GM20431 (cell line): ENCODE results near the gene CLCC1.
"Not testable (repeated sequence)": the region's sequence is repeated elsewhere in the genome, so short reads cannot be mapped to it uniquely, and the experiment has no call there.

ENCODE experiments used
- in situ Hi-C: fragments of 300-500 bp; cut with MseI, MboI; formaldehyde crosslinking; loops from one replicate; pipeline ENCODE4 v1.15.0; 2020; ENCODE audit warnings: low sequenced_read_pairs; ENCODE audit not compliant: unreplicated experiment

Gene CLCC1

DNA sequence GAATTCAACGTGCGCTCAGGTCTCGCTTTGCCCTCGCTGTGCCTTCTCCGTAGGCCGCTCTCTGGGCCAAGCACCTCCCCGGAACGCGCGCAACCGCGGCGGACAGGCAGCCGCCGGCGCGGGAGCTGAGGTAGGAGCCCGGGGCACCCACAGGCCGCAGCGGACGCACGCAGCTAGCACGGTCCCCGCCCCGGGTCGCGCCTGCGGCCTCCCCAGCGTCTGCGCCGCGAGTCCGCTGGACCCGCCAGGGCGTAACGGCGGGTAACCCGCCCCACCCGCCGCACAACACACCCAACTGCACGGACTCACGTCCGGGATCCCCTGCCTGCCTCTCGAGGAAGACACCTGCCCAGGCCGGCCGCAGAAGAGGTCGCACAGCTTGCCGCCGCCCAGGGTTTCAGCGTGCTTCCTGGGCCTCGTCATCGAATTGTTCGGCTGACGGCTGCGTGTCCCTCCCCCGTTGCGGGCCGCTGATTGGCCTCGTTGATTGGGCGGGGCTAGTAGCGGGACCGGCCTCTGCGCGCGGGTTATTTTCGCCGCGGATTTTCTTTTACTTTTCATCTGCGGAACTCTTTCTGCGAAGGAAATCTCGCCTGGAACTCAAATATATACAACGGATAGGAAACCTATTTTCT lies at the start of gene CLCC1:
TSS of gene CLCC1 (minus strand) at position 433 of the 635 bp plus-strand sequence. CDS start 13,047 bp downstream, outside the sequence.
- in situ Hi-C loops = no loop called here

GRCh38 chr1:109011335-109011734 lies 48.1 kb upstream of the CLCC1 start:
- in situ Hi-C loops = no loop called here

- in situ Hi-C loops = not testable (repeated sequence)
Observed at GRCh38 chr1:108996622-108997021, 33.3 kb upstream of the CLCC1 start.

- in situ Hi-C loops = no loop called here
Observed at GRCh38 chr1:108983114-108983513, 19.8 kb upstream of the CLCC1 start.

- in situ Hi-C loops = no loop called here
Observed at GRCh38 chr1:108976658-108977057, 13.4 kb upstream of the CLCC1 start.

- in situ Hi-C loops = no loop called here
Observed at GRCh38 chr1:108972951-108973350, 9.7 kb upstream of the CLCC1 start.

- in situ Hi-C loops = no loop called here
Observed at GRCh38 chr1:108969346-108969745, 6.1 kb upstream of the CLCC1 start.

DNA sequence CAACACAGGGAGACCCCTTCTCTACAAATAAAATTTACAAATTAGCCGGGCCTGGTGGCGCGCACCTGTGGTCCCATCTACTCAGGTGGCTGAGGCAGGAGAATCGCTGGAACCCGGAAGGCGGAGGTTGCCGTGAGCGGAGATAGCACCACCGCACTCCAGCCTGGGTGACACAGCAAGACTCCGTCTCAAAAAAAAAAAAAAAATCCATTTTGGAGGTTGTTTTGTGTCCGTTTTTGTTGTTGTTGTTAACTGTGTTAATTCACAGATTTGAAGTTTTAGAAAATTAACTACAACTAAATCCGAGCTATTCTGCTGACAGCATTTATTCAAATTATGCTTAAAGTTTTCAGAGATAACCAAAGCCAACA lies 618 bp downstream of the CLCC1 start:
- in situ Hi-C loops = no loop called here

DNA sequence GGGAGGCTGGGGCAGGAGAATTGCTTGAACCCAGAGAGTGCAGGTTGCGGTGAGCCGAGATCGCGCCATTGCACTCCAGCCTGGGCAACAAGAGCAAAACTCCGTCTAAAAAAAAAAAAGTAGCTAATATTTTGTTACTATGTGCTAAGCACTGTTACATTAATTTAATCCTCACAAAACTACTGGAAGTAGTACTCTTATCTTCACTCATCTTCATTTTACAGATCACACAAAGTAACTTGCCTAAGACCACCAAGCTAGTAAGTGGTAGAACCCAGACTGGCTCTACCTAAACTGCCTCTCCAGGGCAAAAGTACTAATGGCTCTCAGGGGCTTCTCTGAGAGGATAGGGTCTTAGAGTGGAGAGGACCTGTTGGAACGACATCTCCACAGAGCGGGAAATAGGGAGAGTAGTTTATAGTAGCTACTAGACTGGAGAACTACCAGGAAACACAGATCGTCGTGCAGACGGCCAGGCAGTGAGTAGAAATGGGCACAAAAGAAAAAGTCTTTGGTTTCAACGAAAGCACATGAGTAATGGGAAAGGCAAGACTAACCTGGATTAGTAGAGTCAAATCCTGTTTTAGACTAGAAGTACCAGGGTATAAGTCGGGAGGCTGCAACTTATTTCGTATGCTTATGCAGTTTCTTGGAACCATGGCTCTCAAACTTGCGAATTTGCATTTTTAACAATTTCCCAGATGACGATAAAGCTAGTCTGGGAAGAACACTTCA lies 1.4 kb downstream of the CLCC1 start:
- in situ Hi-C loops = no loop called here

GRCh38 chr1:108961198-108961597 lies 2.1 kb downstream of the CLCC1 start:
- in situ Hi-C loops = no loop called here

DNA sequence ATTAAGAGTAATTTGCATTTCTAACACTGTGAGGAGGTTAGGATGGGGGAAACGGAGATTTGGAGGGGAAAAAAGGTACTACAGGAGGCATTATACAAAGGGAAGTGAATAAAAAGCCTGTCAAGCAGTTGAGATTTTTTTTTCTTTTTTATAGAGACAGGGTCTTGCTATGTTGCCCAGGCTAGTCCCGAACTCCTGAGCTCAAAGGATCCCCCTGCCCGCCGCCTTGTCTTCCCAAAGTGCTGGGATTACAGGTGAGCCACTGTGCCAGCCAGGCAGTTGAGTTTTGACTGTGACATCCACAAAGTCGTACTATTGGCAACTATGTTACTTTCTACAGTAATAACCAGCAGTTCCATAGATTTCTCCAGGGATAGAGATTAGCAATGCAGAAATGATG lies 2.6 kb downstream of the CLCC1 start:
- in situ Hi-C loops = no loop called here

- in situ Hi-C loops = no loop called here
Observed at GRCh38 chr1:108957888-108958287, 5.4 kb downstream of the CLCC1 start.

- in situ Hi-C loops = no loop called here
Observed at GRCh38 chr1:108955881-108956280, 7.4 kb downstream of the CLCC1 start.

- in situ Hi-C loops = no loop called here
Observed at GRCh38 chr1:108955111-108955510, 8.2 kb downstream of the CLCC1 start.

- in situ Hi-C loops = no loop called here
Observed at GRCh38 chr1:108953452-108953851, 9.8 kb downstream of the CLCC1 start.

DNA sequence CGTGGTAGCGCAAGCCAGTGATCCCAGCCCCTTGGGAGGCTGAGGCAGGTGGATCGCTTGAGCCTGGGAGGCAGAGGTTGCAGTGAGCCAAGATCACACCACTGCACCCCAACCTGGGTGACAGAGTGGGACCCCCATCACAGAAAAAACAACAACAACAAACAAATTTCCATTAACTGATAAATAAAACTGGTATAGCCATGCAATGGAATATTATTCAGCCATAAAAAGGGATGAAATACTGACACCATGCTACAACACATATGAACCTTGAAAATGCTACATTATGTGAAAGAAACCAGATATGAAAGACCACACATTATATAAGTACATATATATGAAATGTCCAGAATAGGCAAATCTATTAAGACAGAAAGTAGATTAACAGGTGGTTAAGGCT lies 12.0 kb downstream of the CLCC1 start:
- in situ Hi-C loops = no loop called here

GRCh38 chr1:108949044-108949443 lies 14.2 kb downstream of the CLCC1 start:
- in situ Hi-C loops = no loop called here

DNA sequence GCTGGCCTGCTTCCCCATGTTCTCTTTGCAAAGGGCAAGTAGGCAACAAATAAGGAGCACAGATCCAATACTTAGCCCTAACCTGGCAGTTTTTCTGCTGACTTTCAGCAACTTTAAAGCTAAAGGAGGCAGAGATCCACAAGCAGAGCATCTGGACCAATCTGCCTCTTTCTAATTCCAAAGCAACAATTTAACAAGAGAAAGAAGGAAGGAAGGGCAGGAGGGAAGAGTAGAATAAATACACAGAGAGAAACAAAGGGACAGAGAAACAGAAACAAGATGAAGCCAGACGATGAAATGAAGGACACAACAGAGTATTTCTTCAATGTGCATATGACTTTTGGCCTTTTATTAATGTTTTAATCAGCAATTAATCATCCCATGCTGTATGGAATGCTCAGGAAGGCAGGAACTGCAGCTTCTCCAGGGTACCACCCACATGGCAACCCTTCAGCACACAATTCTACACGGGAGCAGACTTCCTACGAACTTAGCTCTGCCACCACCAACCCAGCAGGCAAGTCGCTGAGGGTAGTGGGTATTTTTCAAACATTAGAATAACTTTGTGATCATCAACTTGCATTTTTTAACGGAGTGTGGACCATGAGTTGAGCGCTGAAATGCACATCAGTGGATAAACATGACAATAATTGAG lies 15.3 kb downstream of the CLCC1 start:
- in situ Hi-C loops = no loop called here

GRCh38 chr1:108936170-108936569 lies 27.1 kb downstream of the CLCC1 start:
- in situ Hi-C loops = no loop called here

GRCh38 chr1:108933944-108934343 lies 29.3 kb downstream of the CLCC1 start:
- in situ Hi-C loops = no loop called here

GRCh38 chr1:108927565-108927964 lies 35.7 kb downstream of the CLCC1 start:
- in situ Hi-C loops = not testable (repeated sequence)
